Pancreas (tissue), 10 donors: ENCODE measurements around the gene RAB9B. TPM values are rescaled to one million over a fixed set of nuclear protein-coding genes. Genes with fewer than 3 reads are reported as not detected.

ENCODE experiments used
- ATAC-seq, 4 donors: fragments of 200-7000 bp; cut with Tn5 transposase; one replicate each; pipeline versions ENCODE4 v1.8.0 to v1.9.1; 2020; ENCODE audit warnings: mild to moderate bottlenecking in 4 of 4, moderate library complexity in 4 of 4
- DNase-seq, 6 donors: peaks; one replicate each; pipeline ENCODE4 v3.0.0-alpha.2; 2020
- FAIRE-seq: peaks from 2 replicates; lab custom pipeline; 2012; peaks lifted over from hg19 to GRCh38; lab: Jason Lieb, UNC
- H3K27ac ChIP-seq, 4 donors: fragments of 200-600 bp; sonication (generic); 1 replicate in 3 of 4; 2 replicates in 1 of 4; pipeline versions ENCODE4 v1.5.0 to v1.8.0; 2020
- H3K27me3 ChIP-seq, 4 donors: fragments of 200-600 bp; one replicate each; pipeline ENCODE4 v1.8.0; 2021
- H3K36me3 ChIP-seq, 3 donors: fragments of 200-600 bp; sonication (generic) in 1 of 3; one replicate each; pipeline versions ENCODE4 v1.5.0 to v1.8.0; 2020 to 2021
- H3K4me1 ChIP-seq, 3 donors: fragments of 200-600 bp; one replicate each; pipeline ENCODE4 v1.8.0; 2021
- H3K4me3 ChIP-seq, 4 donors: fragments of 200-600 bp; sonication (generic) in 2 of 4; one replicate each; pipeline versions ENCODE4 v1.5.0 to v1.8.0; 2020 to 2021
- H3K9me3 ChIP-seq, 4 donors: fragments of 200-600 bp; one replicate each; pipeline ENCODE4 v1.8.0; 2021
- CTCF ChIP-seq, 4 donors: fragments of 200-600 bp; sonication (generic) in 3 of 4; IDR thresholded peaks; one replicate each; pipeline versions ENCODE4 v1.5.0 to v1.8.0; 2021; ENCODE audit warnings: antibody characterized with exemption in 4 of 4
- WGBS, 2 donors: extraction: QIAGEN DNeasy Blood & Tissue Kit; methylation state at CpG; one replicate each; pipeline ENCODE4 v1.1.7; 2013; 5-methylcytosine and 5-hydroxymethylcytosine counted together
- intact Hi-C, 3 donors: fragments of 100-400 bp; cut with DNase I; formaldehyde crosslinking; loops; one replicate each; pipeline versions ENCODE4 v1.11.1 to v1.14.2; 2022
- polyA plus RNA-seq, 2 donors: library from polyadenylated mRNA; stranded (reverse); fragments of 200-250 nt; gene quantifications; one replicate each; pipeline ENCODE4 v1.2.3, GENCODE V29; 2013
- total RNA-seq, 6 donors: library from RNA; stranded (reverse); fragmentation: NEBNext Ultra II Directional in 4 of 6; extraction: Animal tissue kit (Norgen Biotek cat#: 25700) in 4 of 6; gene quantifications; one replicate each; pipeline versions ENCODE4 v1.2.1 to v1.2.4, GENCODE V29; 2021 to 2023
- donor health status: healthy with polysubstance abuse.
- donor health status: DM: no; HTN: no; CAD: no; lungs with moderate emphysema.
- donor health status: DM: no; HTN: no; CAD: no.
- donor health status: control.
- donor health status: control.
- donor health status: Bipolar disorder and iron deficiency.
- donor health status: DM: yes; HTN: yes; CAD: no.
- donor health status: DM: no; HTN: no; CAD: no.
- donor health status: DM: no; HTN: no; CAD: no.
- donor health status: DM: yes; HTN: yes; CAD: no.

The RAB9B gene
- total and polyA plus RNA-seq, 8 donors, result 0.38 to 2.3 (median 0.80) TPM

- no peak overlapping the region for H3K4me3 ChIP-seq
- H3K27me3 ChIP-seq, result peaks cover 0 to 27% (median 0%) of the 10 kb centered on the region in 4 donors
- no peak overlapping the region for H3K27ac ChIP-seq
- DNase-seq (no peak), FAIRE-seq (no peak), ATAC-seq (no peak)
- WGBS, 2 donors, result 63 to 73% methylated on average over 2 of the region's 2 CpGs
- no peaks in the 10 kb centered on the region for H3K9me3 ChIP-seq
- no peak for TF ChIP-seq CTCF (IDR thresholded peaks at IDR 0.05)
- intact Hi-C loops, result no loop called here
- no peaks in the 10 kb centered on the region for H3K36me3 ChIP-seq
- H3K4me1 ChIP-seq, result no peaks in the 10 kb centered on the region
Measured at GRCh38 chrX:103800318-103800717, 31.7 kb downstream of the RAB9B start.

GRCh38 chrX:103797691-103798090 is 34.4 kb downstream of the RAB9B start:
- Histone ChIP-seq H3K9me3 (no peaks in the 10 kb centered on the region), H3K4me1 (no peaks in the 10 kb centered on the region), H3K27me3 (peaks cover 0 to 15% (median 0%) of the 10 kb centered on the region in 4 donors), H3K4me3 (no peak overlapping the region), H3K36me3 (no peaks in the 10 kb centered on the region), H3K27ac (no peak overlapping the region)
- no peak for TF ChIP-seq CTCF (IDR thresholded peaks at IDR 0.05)
- intact Hi-C loops, result no loop called here
- 63 to 81% methylated on average over 2 of the region's 2 CpGs for WGBS, 2 donors
- DNase-seq, result no peak
- no peak for ATAC-seq
- no peak for FAIRE-seq

GRCh38 chrX:103794119-103794518 is 37.9 kb downstream of the RAB9B start:
- Histone ChIP-seq H3K36me3 (no peaks in the 10 kb centered on the region), H3K27ac (no peak overlapping the region), H3K27me3 (peaks cover 0 to 11% (median 3%) of the 10 kb centered on the region in 4 donors), H3K9me3 (no peaks in the 10 kb centered on the region), H3K4me3 (no peak overlapping the region), H3K4me1 (no peaks in the 10 kb centered on the region)
- DNase-seq (no peak), FAIRE-seq (no peak), ATAC-seq (no peak)
- WGBS, 2 donors, result 57 to 66% methylated on average over 4 of the region's 4 CpGs
- intact Hi-C loops, result no loop called here
- TF ChIP-seq CTCF (IDR thresholded peaks at IDR 0.05), result no peak

GRCh38 chrX:103793545-103793940 is 38.5 kb downstream of the RAB9B start:
- no peak for DNase-seq
- Histone ChIP-seq H3K27me3 (peaks cover 0 to 7% (median 3%) of the 10 kb centered on the region in 4 donors), H3K4me3 (no peak overlapping the region), H3K27ac (no peak overlapping the region), H3K4me1 (no peaks in the 10 kb centered on the region), H3K9me3 (no peaks in the 10 kb centered on the region), H3K36me3 (no peaks in the 10 kb centered on the region)
- TF ChIP-seq CTCF (IDR thresholded peaks at IDR 0.05), result no peak
- intact Hi-C loops, result no loop called here
- ATAC-seq, result no peak
- WGBS, 2 donors, result 52 to 70% methylated on average over 2 of the region's 2 CpGs
- FAIRE-seq, result no peak

- H3K36me3 ChIP-seq, result no peaks in the 10 kb centered on the region
- no peak for FAIRE-seq
- H3K4me1 ChIP-seq, result no peaks in the 10 kb centered on the region
- no peak for ATAC-seq
- 60 to 72% methylated on average over 6 of the region's 6 CpGs for WGBS, 2 donors
- DNase-seq, result no peak
- TF ChIP-seq CTCF (IDR thresholded peaks at IDR 0.05), result no peak
- no peak overlapping the region for H3K27ac ChIP-seq
- no peak overlapping the region for H3K4me3 ChIP-seq
- no peaks in the 10 kb centered on the region for H3K9me3 ChIP-seq
- intact Hi-C loops, result no loop called here
- H3K27me3 ChIP-seq, result peaks cover 0 to 7% (median 3%) of the 10 kb centered on the region in 4 donors
Measured at GRCh38 chrX:103792916-103793544, 39.0 kb downstream of the RAB9B start.
